Stimulated activated CD8-positive, alpha-beta memory T cell treated with anti-CD3 and anti-CD28 coated beads, Interleukin-4, amount 100 ng/mL, for 4 hours (primary cell): Measurements from ENCODE around the gene BNIP3.

Experiments used
- DNase-seq, 2 donors: peaks; one replicate each; pipeline ENCODE4 v3.0.0-alpha.2; 2020; ENCODE audit warnings: low read depth in 2 of 2, low spot score in 1 of 2

BNIP3 gene

GRCh38 chr10:131978851-131979250, 2.9 kb downstream of the BNIP3 start:
- no peak for DNase-seq

GRCh38 chr10:131978366-131978765, 3.4 kb downstream of the BNIP3 start:
- no peak for DNase-seq

DNA sequence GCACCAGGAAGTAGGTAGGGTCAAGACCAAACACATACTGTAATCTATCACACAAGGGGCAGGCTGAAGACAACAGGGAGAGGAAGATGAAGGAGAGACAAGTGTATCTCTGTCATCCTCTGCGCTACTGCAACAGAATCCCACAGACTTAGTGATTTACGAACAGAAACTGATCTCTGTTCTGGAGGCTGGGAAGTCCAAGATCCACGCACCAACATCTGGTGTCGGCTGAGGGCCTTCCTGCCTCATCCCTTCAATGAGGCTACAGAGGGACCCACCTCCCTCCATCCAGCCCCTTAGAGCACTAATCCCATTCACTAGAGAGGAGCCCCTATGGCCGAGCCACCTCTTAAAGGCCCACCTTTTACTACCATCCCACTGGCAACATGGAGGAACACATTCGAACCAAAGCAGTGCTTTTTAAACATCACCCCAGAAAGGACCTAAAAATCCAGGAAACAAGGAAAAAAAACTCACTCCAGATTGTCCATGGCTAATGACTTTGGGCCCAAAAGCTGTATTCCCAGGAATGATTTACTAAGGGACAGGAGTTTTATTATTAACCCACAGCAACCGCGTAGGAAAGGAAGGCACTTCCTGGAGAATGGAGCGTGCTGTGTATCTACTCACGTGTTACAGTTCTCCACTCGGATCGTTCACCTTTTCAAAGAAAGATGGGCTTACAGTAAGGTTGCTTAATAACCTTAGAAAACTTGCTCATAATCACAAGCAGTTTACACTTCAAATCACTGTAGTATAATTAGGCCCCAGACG, 4.2 kb downstream of the BNIP3 start:
- DNase-seq = no peak

- no peak for DNase-seq
These were observed 5.9 kb downstream of the BNIP3 start for GRCh38 chr10:131975796-131976195.

DNA sequence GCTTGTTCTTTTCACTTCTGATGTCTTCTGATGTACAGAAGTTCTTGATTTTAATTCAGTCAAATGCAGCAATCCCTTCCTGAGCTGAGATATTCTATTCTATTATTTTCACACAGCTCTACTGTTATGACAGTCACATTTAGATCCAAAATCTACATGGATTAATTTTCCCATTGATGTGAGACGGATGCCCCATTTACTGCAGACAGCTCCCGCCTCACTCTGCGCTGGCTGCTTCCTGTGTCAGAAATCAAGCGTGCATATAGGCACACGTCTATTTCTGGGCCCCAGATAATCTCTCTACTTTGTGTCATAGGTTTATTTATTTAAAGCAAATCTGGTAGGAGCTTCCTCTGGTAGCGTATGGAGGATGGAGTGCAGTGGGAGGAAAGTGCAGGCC, 6.7 kb downstream of the BNIP3 start:
- no peak for DNase-seq

GRCh38 chr10:131974034-131974817, 7.5 kb downstream of the BNIP3 start:
- DNase-seq = no peak

DNA sequence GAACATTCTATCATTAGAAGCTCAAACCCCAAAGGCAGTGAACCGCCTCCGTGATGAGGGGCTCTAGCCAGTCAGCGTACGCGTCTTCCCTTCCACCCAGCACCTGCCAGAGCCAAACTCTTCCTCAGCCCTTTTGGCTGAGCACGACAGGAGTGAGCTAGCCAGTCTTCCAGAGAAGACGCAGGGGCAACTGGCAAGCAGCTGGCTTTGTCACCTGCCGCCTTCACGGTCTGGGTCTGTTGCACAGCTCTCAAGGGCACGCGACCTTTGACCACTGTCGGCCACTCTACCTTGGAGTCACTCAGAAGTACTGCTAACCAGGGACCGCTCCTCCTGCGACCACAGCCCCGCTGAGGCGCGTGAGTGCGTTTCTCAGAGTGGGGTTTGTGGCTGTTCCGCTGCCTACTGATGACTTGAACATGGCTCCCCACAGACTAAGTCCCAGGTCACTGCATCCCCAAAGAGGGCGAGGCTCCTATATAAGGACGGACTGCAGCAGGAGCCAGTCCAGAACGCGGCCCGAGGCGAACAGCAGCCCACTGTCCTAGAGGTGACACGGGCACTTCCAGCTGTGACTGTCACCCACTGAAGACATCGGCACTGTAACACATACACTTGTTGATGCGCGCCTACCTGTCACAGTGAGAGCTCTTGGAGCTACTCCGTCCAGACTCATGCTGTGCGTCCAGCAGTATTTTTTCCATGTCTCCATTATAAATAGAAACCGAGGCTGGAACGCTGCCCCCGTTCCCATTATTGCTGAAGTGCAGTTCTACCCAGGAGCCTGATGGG, 8.4 kb downstream of the BNIP3 start:
- no peak for DNase-seq

GRCh38 chr10:131972474-131973071, 9.2 kb downstream of the BNIP3 start:
- no peak for DNase-seq

DNA sequence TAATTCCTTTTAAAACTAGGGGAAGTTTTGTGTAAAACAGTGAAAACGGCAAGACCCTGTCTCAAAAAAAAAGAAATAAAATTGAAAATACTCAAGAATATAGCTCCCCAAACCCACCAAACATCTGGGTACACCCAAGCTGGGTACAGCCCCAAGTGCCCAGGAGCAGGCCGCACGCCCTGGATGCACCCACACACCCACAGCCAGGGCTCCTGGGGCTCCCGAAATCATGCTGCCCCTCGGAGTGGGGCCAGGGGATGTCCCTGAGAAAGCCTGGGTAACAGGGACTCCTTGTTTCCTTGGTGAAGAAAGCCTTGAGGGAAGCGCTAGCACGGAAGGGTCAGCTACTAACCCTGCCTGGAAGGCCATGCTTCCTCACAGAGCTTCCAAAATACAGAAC, 10.1 kb downstream of the BNIP3 start:
- DNase-seq = no peak

DNA sequence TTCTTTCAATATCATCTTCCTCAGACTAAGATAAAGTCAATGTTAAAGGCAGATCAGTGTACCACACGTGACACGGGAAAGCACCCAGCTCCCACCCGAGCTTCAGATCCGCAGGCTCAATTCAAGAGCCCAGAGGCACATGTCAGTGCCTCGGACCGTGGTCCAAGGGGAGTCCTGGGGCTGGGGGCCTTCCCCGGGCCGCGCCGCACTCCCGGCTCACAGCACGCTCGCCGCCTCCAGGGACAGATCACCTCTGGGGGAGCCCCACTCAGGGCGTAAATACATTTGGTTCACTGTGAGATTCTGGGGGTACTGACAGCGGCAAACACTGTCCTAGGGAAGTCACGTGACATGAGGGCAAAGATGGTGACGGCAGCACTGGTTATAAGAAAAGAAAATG, 10.8 kb downstream of the BNIP3 start:
- DNase-seq = no peak

DNA sequence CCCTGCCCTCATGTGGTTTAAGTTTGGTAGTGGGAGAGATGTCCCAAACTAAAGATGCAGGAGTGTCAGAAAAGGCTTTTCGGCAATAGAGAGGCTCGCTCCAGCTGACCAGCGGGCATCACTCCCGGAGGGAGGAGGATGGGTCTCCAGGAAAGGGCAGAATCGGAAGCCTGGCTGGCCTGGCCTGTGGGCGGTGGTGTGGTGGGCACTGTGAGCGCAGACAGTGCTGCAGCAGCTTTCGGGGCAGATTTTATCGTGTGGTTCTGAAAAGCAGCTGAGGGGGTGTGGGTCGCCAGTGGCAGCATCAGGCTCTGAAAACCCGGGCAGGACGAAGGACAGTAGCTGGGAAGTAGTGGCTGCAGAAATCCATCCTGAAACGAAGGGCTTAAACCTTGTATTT, 12.8 kb downstream of the BNIP3 start:
- no peak for DNase-seq

- no peak for DNase-seq
These were observed 17.4 kb downstream of the BNIP3 start for GRCh38 chr10:131964298-131964697.

DNA sequence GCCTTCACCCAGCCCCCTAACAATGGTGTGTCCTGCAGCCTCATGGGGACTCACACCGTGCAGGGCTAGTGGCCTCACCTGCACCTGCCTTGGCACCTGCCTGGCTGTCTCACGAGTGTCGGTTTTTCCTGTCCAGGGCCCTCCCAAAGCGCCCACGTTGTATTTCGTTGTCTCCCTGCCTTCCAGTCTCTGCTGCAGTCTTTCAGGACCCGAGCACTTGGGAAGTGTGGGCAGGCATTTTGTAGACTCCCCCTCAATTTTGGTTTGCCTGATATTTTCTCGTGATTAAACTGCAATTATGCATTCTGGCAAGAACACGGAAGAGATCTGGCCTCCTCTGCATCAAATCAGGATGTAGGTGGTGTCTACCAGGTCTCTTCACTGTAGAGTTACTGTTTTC, 17.9 kb downstream of the BNIP3 start:
- no peak for DNase-seq

GRCh38 chr10:131963350-131963749, 18.4 kb downstream of the BNIP3 start:
- DNase-seq = no peak

DNA sequence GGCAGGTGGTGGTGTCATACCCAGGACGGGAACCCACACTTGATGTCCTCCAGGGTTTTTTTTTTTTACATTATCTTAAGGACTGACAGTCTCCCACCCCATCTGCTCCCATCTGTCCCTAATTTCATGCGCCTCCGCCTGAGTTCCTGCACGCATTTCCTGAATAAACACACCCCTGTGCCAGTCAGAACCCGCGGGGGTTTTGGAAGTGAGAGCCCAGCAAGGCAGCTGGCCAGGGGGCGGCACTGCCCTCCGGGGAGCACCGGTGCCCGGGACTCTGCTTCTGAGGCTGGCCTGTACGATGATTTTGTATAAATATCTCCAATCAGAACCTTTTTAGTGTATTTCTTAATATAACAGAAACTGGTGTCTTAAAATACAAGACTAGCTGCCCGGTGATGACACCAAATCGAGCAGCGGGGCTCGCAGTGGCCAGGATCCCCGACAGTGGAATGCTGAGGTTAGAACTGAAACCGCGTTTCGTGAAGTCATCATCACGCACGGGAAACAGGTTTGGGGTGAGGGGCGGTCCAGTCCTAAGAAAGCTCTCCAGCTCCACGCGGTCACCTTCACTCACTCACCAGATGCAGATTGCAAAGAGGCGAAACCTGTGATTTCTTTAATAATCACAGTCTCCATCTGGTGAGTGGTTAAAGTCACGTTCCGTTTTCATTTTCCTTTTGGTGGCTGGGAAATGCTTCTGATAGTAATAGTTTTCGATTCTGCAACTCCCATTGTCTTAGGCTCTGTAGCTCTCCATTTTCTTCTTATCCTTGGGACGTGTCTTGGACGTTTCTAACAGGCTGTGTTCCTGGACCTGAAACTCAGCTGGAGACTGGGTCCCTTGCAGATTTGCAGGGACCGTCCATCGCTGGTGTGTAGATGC, 19.7 kb downstream of the BNIP3 start:
- DNase-seq = no peak

DNA sequence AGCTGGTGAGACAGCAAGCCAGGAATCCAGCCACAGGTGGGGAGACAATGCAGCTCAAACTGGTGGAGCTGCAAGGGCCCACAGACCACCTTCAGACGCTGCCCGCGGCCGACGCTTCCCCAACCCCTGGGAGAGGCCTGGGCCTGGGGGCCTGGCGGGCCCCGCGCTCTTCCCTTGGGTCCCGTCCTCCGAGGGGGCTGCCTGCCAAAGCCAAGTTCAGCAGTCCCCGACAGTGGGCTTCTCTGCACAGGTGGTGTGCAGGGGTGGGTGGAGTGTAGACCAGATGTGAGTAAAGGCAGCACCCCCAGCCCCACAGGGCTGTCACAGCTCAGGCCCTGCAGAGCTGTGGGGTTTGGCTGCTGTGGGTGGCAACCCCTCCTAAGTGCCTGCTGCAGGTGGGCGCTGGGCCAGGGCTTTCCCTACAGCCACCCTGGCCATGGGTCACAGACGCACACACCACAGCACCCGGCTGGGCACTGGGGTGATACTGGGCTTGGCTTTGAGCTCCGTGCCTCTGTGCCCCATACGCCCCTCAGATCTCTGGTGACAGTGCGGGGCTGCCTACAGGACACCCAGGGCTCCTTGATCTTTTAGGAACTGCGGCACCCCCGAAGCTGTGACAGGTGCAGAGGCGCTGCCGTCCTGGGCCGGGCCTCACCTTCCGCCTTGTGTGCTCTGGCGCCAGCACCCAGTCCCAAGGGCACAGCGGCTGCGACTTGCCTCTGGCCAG, 20.5 kb downstream of the BNIP3 start:
- no peak for DNase-seq

DNA sequence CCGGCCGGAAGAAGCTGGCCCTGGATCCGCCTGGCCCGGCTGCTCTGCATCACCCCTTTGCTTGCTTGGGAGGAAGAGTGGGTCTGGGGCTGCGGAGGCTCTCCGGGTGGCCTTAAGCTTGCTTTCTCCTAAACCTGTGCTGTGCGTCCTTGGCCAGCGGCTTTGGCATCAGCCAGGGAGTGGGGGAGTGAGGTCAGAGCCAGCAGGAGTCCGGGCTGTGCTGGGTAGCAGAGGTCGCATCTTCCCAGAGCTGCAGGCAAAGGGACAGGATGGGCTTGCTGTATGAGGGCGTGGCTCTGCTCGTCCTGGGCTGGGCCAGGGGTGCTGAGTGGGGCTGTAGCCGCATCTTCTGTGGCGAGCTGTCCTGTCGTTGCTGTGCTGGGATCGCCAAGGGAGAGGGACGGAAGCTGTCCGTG, 21.1 kb downstream of the BNIP3 start:
- DNase-seq = no peak

GRCh38 chr10:131959841-131960240, 21.9 kb downstream of the BNIP3 start:
- no peak for DNase-seq

DNA sequence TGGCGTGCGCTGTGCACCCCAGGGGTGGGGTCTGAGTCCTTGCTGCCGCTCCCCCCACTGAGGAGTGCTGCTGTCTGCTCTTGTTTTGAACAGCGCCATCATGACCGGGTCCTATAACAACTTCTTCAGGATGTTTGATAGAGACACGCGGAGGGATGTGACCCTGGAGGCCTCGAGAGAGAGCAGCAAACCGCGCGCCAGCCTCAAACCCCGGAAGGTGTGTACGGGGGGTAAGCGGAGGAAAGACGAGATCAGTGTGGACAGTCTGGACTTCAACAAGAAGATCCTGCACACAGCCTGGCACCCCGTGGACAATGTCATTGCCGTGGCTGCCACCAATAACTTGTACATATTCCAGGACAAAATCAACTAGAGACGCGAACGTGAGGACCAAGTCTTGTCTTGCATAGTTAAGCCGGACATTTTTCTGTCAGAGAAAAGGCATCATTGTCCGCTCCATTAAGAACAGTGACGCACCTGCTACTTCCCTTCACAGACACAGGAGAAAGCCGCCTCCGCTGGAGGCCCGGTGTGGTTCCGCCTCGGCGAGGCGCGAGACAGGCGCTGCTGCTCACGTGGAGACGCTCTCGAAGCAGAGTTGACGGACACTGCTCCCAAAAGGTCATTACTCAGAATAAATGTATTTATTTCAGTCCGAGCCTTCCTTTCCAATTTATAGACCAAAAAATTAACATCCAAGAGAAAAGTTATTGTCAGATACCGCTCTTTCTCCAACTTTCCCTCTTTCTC, 26.0 kb downstream of the BNIP3 start:
- no peak for DNase-seq
